ENCODE measurements around the gene CNTN5. TPM values are rescaled to one million over a fixed set of nuclear protein-coding genes. Genes with fewer than 3 reads are reported as not detected.

CNTN5 gene
- polyA plus RNA-seq, 1 donor from 2014 or later = 1.1 TPM

GRCh38 chr11:100011697-100012096 is 990.9 kb downstream of the CNTN5 start:
- Histone ChIP-seq H3K9me3 (ENCODE audit: low read length) (no peaks in the 10 kb centered on the region), H3K36me3 (ENCODE audit: insufficient read depth, low read length) (no peaks in the 10 kb centered on the region), H3K4me2 (ENCODE audit: low read length) (no peak overlapping the region), H3K27me3 (ENCODE audit: insufficient read depth, low read depth, low read length) (no peaks in the 10 kb centered on the region), H2AFZ (ENCODE audit: low read depth, low read length) (no peak overlapping the region), H3F3A (ENCODE audit: insufficient read depth, low read length, poor library complexity, severe bottlenecking) (no peaks in the 10 kb centered on the region), H4K20me1 (ENCODE audit: insufficient read depth) (no peaks in the 10 kb centered on the region), H3K27ac (ENCODE audit: low read length) (no peak overlapping the region), H3K9me2 (ENCODE audit: insufficient read depth, low read length) (no peaks in the 10 kb centered on the region), H3K4me3 (ENCODE audit: low read length) (no peak overlapping the region), H3K79me2 (replicated peaks; ENCODE audit: insufficient read depth, low read length) (no peaks in the 10 kb centered on the region), H3K9ac (ENCODE audit: low read length) (no peak overlapping the region)
- TF ChIP-seq SMC3 (conservative IDR thresholded peaks at IDR 0.05; ENCODE audit: poor library complexity) (no peak), CTCF (IDR thresholded peaks at IDR 0.05; ENCODE audit: poor library complexity, severe bottlenecking) (no peak), MXI1 (conservative IDR thresholded peaks at IDR 0.05; ENCODE audit: poor library complexity, severe bottlenecking) (no peak), EP300 (conservative IDR thresholded peaks at IDR 0.05; ENCODE audit: poor library complexity, severe bottlenecking) (no peak), EZH2 (IDR thresholded peaks at IDR 0.05; ENCODE audit: borderline replicate concordance, insufficient read depth, low read length, poor library complexity, severe bottlenecking) (no peak), POLR2AphosphoS5 (IDR thresholded peaks at IDR 0.05) (no peak), RAD21 (conservative IDR thresholded peaks at IDR 0.05) (no peak)
- TF ChIP-seq, protein P1, sequence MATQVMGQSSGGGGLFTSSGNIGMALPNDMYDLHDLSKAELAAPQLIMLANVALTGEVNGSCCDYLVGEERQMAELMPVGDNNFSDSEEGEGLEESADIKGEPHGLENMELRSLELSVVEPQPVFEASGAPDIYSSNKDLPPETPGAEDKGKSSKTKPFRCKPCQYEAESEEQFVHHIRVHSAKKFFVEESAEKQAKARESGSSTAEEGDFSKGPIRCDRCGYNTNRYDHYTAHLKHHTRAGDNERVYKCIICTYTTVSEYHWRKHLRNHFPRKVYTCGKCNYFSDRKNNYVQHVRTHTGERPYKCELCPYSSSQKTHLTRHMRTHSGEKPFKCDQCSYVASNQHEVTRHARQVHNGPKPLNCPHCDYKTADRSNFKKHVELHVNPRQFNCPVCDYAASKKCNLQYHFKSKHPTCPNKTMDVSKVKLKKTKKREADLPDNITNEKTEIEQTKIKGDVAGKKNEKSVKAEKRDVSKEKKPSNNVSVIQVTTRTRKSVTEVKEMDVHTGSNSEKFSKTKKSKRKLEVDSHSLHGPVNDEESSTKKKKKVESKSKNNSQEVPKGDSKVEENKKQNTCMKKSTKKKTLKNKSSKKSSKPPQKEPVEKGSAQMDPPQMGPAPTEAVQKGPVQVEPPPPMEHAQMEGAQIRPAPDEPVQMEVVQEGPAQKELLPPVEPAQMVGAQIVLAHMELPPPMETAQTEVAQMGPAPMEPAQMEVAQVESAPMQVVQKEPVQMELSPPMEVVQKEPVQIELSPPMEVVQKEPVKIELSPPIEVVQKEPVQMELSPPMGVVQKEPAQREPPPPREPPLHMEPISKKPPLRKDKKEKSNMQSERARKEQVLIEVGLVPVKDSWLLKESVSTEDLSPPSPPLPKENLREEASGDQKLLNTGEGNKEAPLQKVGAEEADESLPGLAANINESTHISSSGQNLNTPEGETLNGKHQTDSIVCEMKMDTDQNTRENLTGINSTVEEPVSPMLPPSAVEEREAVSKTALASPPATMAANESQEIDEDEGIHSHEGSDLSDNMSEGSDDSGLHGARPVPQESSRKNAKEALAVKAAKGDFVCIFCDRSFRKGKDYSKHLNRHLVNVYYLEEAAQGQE (IDR thresholded peaks at IDR 0.05; ENCODE audit: borderline replicate concordance) = no peak

DNA sequence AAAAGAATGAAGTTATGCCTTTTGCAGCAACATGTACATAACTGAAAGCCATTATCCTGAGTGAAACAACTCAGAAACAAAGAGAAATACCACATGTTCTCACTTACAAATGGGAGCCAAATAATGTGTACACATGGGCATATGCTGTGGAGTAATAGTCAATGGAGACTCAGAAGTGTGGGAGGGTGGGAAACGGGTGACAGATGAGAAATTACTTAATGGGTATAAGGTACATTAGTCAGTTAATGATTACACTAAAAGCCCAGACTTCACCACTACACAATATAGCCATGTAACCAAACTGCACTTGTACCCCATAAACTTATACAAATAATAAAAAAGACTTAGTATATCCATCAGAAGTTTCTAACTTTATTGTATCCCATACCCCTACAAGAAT is 992.3 kb downstream of the CNTN5 start:
- H2AFZ ChIP-seq (ENCODE audit: low read depth, low read length) = no peak overlapping the region

More for the DNA sequence above, 992.3 kb downstream of the CNTN5 start:
- no peaks in the 10 kb centered on the region for H3K36me3 ChIP-seq (ENCODE audit: insufficient read depth, low read length)
- H3K9me3 ChIP-seq (ENCODE audit: low read length) = no peaks in the 10 kb centered on the region
- no peak overlapping the region for H3K9ac ChIP-seq (ENCODE audit: low read length)
- no peak overlapping the region for H3K4me2 ChIP-seq (ENCODE audit: low read length)
- H3K4me3 ChIP-seq (ENCODE audit: low read length) = no peak overlapping the region
- TF ChIP-seq, protein P1 (IDR thresholded peaks at IDR 0.05; ENCODE audit: borderline replicate concordance) = no peak
- TF ChIP-seq POLR2AphosphoS5 (IDR thresholded peaks at IDR 0.05) = no peak
- no peaks in the 10 kb centered on the region for H3K79me2 ChIP-seq (replicated peaks; ENCODE audit: insufficient read depth, low read length)
- no peaks in the 10 kb centered on the region for H3K9me2 ChIP-seq (ENCODE audit: insufficient read depth, low read length)
- no peak overlapping the region for H3K27ac ChIP-seq (ENCODE audit: low read length)
- H4K20me1 ChIP-seq (ENCODE audit: insufficient read depth) = no peaks in the 10 kb centered on the region
- H3K27me3 ChIP-seq (ENCODE audit: insufficient read depth, low read depth, low read length) = no peaks in the 10 kb centered on the region
- no peaks in the 10 kb centered on the region for H3F3A ChIP-seq (ENCODE audit: insufficient read depth, low read length, poor library complexity, severe bottlenecking)
